IMR-90 (cell line): ENCODE results near the gene ASF1A. TPM values are rescaled to one million over a fixed set of nuclear protein-coding genes. Genes with fewer than 3 reads are reported as not detected.

Experiments used
- ATAC-seq: fragments of 200-7000 bp; cut with Tn5 transposase; 2 replicates; pipeline ENCODE4 v1.9.1; 2020; ENCODE audit warnings: low read depth, mild to moderate bottlenecking, moderate library complexity
- BruUV-seq: library from RNA; stranded (reverse); fragments of 400-500 nt; replicated peaks from 2 replicates; lab custom pipeline; 2021; lab: Mats Ljungman, UMichigan
- CTCF ChIA-PET: fragments of 300-600 bp; formaldehyde crosslinking; extraction: SDS; loops from one replicate; lab custom pipeline; 2021; ENCODE audit warnings: antibody characterized with exemption; lab: Yijun Ruan, JAX
- POLR2A ChIA-PET: fragments of 300-600 bp; sonication (Branson Sonifier 250); formaldehyde crosslinking; loops from one replicate; lab custom pipeline; 2022; ENCODE audit warnings: antibody characterized with exemption; ENCODE audit not compliant: unreplicated experiment; lab: Charles Lee
- DNase-seq: peaks from one replicate; pipeline ENCODE4 v3.0.0; 2013
- H2AFZ ChIP-seq: replicated peaks from 2 replicates; pipeline ENCODE3; 2013; ENCODE audit warnings: low read length, mild to moderate bottlenecking; ENCODE audit not compliant: poor library complexity
- H2AK5ac ChIP-seq: 2 replicates; pipeline ENCODE4 v1.6.1; 2013; ENCODE audit warnings: low read depth, low read length, inconsistent platforms
- H2AK9ac ChIP-seq: replicated peaks from 2 replicates; pipeline ENCODE3; 2013; ENCODE audit warnings: mild to moderate bottlenecking, low read depth, low read length, moderate library complexity; ENCODE audit not compliant: poor library complexity
- H2BK120ac ChIP-seq: 2 replicates; pipeline ENCODE4 v1.6.1; 2013; ENCODE audit warnings: low read depth, low read length, inconsistent platforms
- H2BK15ac ChIP-seq: 3 replicates; pipeline ENCODE4 v1.6.1; 2013; ENCODE audit warnings: low read depth, low read length, inconsistent platforms
- H2BK20ac ChIP-seq: 2 replicates; pipeline ENCODE4 v1.6.1; 2013; ENCODE audit warnings: low read depth, mild to moderate bottlenecking, inconsistent platforms, low read length, moderate library complexity
- H2BK5ac ChIP-seq: 2 replicates; pipeline ENCODE4 v1.6.1; 2013; ENCODE audit warnings: mild to moderate bottlenecking, low read depth, low read length, inconsistent platforms; ENCODE audit not compliant: poor library complexity, severe bottlenecking
- H3K14ac ChIP-seq: replicated peaks from 2 replicates; pipeline ENCODE4 v1.6.1; 2013; ENCODE audit warnings: low read depth, low read length, inconsistent platforms
- H3K18ac ChIP-seq: 2 replicates; pipeline ENCODE4 v1.6.1; 2013; ENCODE audit warnings: low read depth, low read length, control low read depth
- H3K23ac ChIP-seq: 2 replicates; pipeline ENCODE4 v1.6.1; 2013; ENCODE audit warnings: low read depth, low read length, inconsistent platforms
- H3K27ac ChIP-seq: 2 replicates; pipeline ENCODE4 v1.5.1; 2013; ENCODE audit warnings: mild to moderate bottlenecking, control low read depth, low read length; ENCODE audit not compliant: insufficient read depth
- H3K27me3 ChIP-seq: 2 replicates; pipeline ENCODE4 v1.6.1; 2013; ENCODE audit warnings: low read length; ENCODE audit not compliant: control insufficient read depth, insufficient read depth
- H3K36me3 ChIP-seq: 2 replicates; pipeline ENCODE4 v1.6.1; 2013; ENCODE audit warnings: low read length, mixed read lengths; ENCODE audit not compliant: control insufficient read depth, insufficient read depth
- H3K4ac ChIP-seq: 2 replicates; pipeline ENCODE4 v1.6.1; 2013; ENCODE audit warnings: low read depth, low read length, inconsistent platforms
- H3K4me1 ChIP-seq: 2 replicates; pipeline ENCODE4 v1.6.1; 2013; ENCODE audit warnings: low read length, mixed read lengths; ENCODE audit not compliant: control insufficient read depth, insufficient read depth
- H3K4me2 ChIP-seq: 2 replicates; pipeline ENCODE4 v1.6.1; 2013; ENCODE audit warnings: low read depth, mild to moderate bottlenecking, control low read depth, low read length, moderate library complexity
- H3K4me3 ChIP-seq: 2 replicates; pipeline ENCODE4 v1.5.1; 2013; ENCODE audit warnings: low read depth, mild to moderate bottlenecking, control low read depth, low read length, moderate library complexity; ENCODE audit not compliant: insufficient read depth
- H3K56ac ChIP-seq: 2 replicates; pipeline ENCODE4 v1.6.1; 2013; ENCODE audit warnings: low read length, inconsistent platforms; ENCODE audit not compliant: insufficient read depth; ENCODE audit errors: extremely low read depth
- H3K79me1 ChIP-seq, 2 experiments: 2 replicates each; pipeline ENCODE4 v1.6.1; 2013; ENCODE audit warnings: low read length in 2 of 2, inconsistent platforms in 1 of 2, low read depth in 1 of 2
- H3K9ac ChIP-seq: 2 replicates; pipeline ENCODE4 v1.6.1; 2013; ENCODE audit warnings: low read depth, low read length, control low read depth
- H3K9me1 ChIP-seq: 2 replicates; pipeline ENCODE4 v1.6.1; 2013; ENCODE audit warnings: low read length, inconsistent platforms; ENCODE audit not compliant: insufficient read depth
- H3K9me3 ChIP-seq: 2 replicates; pipeline ENCODE4 v1.6.1; 2013; ENCODE audit warnings: low read length; ENCODE audit not compliant: control insufficient read depth, insufficient read depth
- H4K20me1 ChIP-seq: 2 replicates; pipeline ENCODE4 v1.6.1; 2013; ENCODE audit warnings: low read length, inconsistent platforms; ENCODE audit not compliant: insufficient read depth
- H4K5ac ChIP-seq: 2 replicates; pipeline ENCODE4 v1.6.1; 2013; ENCODE audit warnings: mild to moderate bottlenecking, low read depth, low read length, control low read depth
- H4K8ac ChIP-seq, 2 experiments: 2 replicates each; pipeline ENCODE4 v1.6.1; 2013; ENCODE audit warnings: low read depth in 2 of 2, low read length in 2 of 2, control low read depth in 1 of 2, inconsistent platforms in 1 of 2
- H4K91ac ChIP-seq: 2 replicates; pipeline ENCODE4 v1.6.1; 2013; ENCODE audit warnings: low read depth, low read length, inconsistent platforms; ENCODE audit not compliant: insufficient read depth
- BHLHE40 ChIP-seq: fragments of 150-350 bp; IDR thresholded peaks from 2 replicates; pipeline ENCODE4 v1.6.1; 2016; ENCODE audit warnings: mild to moderate bottlenecking, low read depth, low read length
- CEBPB ChIP-seq: IDR thresholded peaks from 2 replicates; pipeline ENCODE4 v1.6.1; 2012; ENCODE audit warnings: low read depth, low read length, improper control_type of control experiment
- CHD1 ChIP-seq: IDR thresholded peaks from 2 replicates; pipeline ENCODE4 v1.6.1; 2012; ENCODE audit warnings: low read depth, low read length, improper control_type of control experiment
- CTCF ChIP-seq: conservative IDR thresholded peaks from 2 replicates; pipeline ENCODE4 v1.5.1; 2012; ENCODE audit warnings: mild to moderate bottlenecking, low read depth, low read length, improper control_type of control experiment
- FOS ChIP-seq: fragments of 150-350 bp; IDR thresholded peaks from 2 replicates; pipeline ENCODE4 v1.6.1; 2016; ENCODE audit warnings: low read depth, low read length
- MAFK ChIP-seq: IDR thresholded peaks from 2 replicates; pipeline ENCODE4 v1.6.1; 2012; ENCODE audit warnings: low read depth, low read length, improper control_type of control experiment
- MAZ ChIP-seq: IDR thresholded peaks from 2 replicates; pipeline ENCODE4 v1.6.1; 2012; ENCODE audit warnings: low read depth, mild to moderate bottlenecking, low read length, improper control_type of control experiment, moderate library complexity, borderline replicate concordance
- MXI1 ChIP-seq: IDR thresholded peaks from 2 replicates; pipeline ENCODE4 v1.6.1; 2012; ENCODE audit warnings: low read depth, mild to moderate bottlenecking, low read length, moderate library complexity, borderline replicate concordance
- NFE2L2 ChIP-seq: fragments of 150-350 bp; IDR thresholded peaks from 2 replicates; pipeline ENCODE4 v1.6.1; 2016; ENCODE audit warnings: low read depth, mild to moderate bottlenecking, low read length
- POLR2A ChIP-seq: IDR thresholded peaks from 2 replicates; pipeline ENCODE4 v1.6.1; 2012; ENCODE audit warnings: mild to moderate bottlenecking, low read depth, low read length
- RAD21 ChIP-seq: IDR thresholded peaks from 2 replicates; pipeline ENCODE4 v1.6.1; 2012; ENCODE audit warnings: low read length, improper control_type of control experiment
- RCOR1 ChIP-seq: IDR thresholded peaks from 2 replicates; pipeline ENCODE4 v1.6.1; 2012; ENCODE audit warnings: mild to moderate bottlenecking, low read length, improper control_type of control experiment; ENCODE audit not compliant: insufficient replicate concordance
- RFX5 ChIP-seq: IDR thresholded peaks from 2 replicates; pipeline ENCODE4 v1.8.0; 2012; ENCODE audit warnings: low read depth, mild to moderate bottlenecking, low read length, moderate library complexity
- SMC3 ChIP-seq: fragments of 150-350 bp; IDR thresholded peaks from 2 replicates; pipeline ENCODE4 v1.6.1; 2016; ENCODE audit warnings: low read depth, mild to moderate bottlenecking, antibody characterized with exemption, low read length, moderate library complexity
- USF2 ChIP-seq: fragments of 150-350 bp; IDR thresholded peaks from 2 replicates; pipeline ENCODE4 v1.6.1; 2017; ENCODE audit warnings: mild to moderate bottlenecking, antibody characterized with exemption, low read length, low read depth
- WGBS, 2 experiments: methylation state at CpG; one replicate each; pipeline versions ENCODE4 v1.1.5 to v1.1.7; 2013; ENCODE audit warnings: missing lambda C conversion rate in 2 of 2; ENCODE audit not compliant: insufficient read length in 1 of 2; ENCODE audit errors: extremely low coverage in 2 of 2; 5-methylcytosine and 5-hydroxymethylcytosine counted together
- dilution Hi-C: fragments of 300-500 bp; cut with HindIII; formaldehyde crosslinking; loops from one replicate; pipeline ENCODE4 v1.14.3; 2018; ENCODE audit warnings: low sequenced_read_pairs; ENCODE audit not compliant: unreplicated experiment
- in situ Hi-C: fragments of 300-500 bp; cut with MboI; formaldehyde crosslinking; loops from 3 replicates; pipeline ENCODE4 v1.14.3; 2019; ENCODE audit warnings: low sequenced_read_pairs, inconsistent platforms, mixed read lengths
- intact Hi-C: fragments of 100-400 bp; cut with micrococcal nuclease; formaldehyde crosslinking; loops from 2 replicates; pipeline ENCODE4 v1.10.0; 2022
- polyA plus RNA-seq, 3 experiments: library from polyadenylated mRNA; depleted of rRNA; stranded (reverse); fragments of >200 nt; gene quantifications; 2 replicates each; pipeline ENCODE4 v1.2.3, GENCODE V29; 2012; ENCODE audit warnings: low replicate concordance in 1 of 3
- total RNA-seq: library from RNA; depleted of rRNA; stranded (reverse); fragments of >200 nt; gene quantifications from 2 replicates; pipeline ENCODE4 v1.2.3, GENCODE V29; 2012
- TF ChIP-seq, protein P1 (sequence below): fragments of 150-350 bp; IDR thresholded peaks from 2 replicates; pipeline ENCODE4 v1.6.1; 2016; ENCODE audit warnings: low read depth, mild to moderate bottlenecking, low read length, moderate library complexity, borderline replicate concordance

ASF1A gene
- total and polyA plus RNA-seq, 2 of the 4 experiments (the other 2 are of a cell fraction): 10.1 to 11.1 TPM

- no TSS peak for BruUV-seq
- no peak overlapping the region for H4K8ac ChIP-seq
- WGBS, 2 experiments: 13% methylated on average over 1 of the region's 3 CpGs; no CpG with 5 or more reads in 1 of the 2 experiments
- ChIA-PET POLR2A (no interaction called here), CTCF (no interaction called here)
- H2AFZ ChIP-seq: no peak overlapping the region
- DNase-seq: no peak
- no peak overlapping the region for H3K9ac ChIP-seq
- H3K14ac ChIP-seq: no peak overlapping the region
- peaks cover 8% of the 10 kb centered on the region; the same call in 1 of the 2 replicates for H3K9me1 ChIP-seq
- no peaks in the 10 kb centered on the region for H3K4me1 ChIP-seq
- H3K27ac ChIP-seq: no peak overlapping the region
- no peak overlapping the region for H2BK120ac ChIP-seq
- ATAC-seq: no peak
- H3K23ac ChIP-seq: no peak overlapping the region
- no peak overlapping the region for H3K4me3 ChIP-seq
- no peak overlapping the region for H2BK15ac ChIP-seq
- no peak overlapping the region for H2BK5ac ChIP-seq
- H3K4me2 ChIP-seq: no peak overlapping the region
- no peak overlapping the region for H2BK20ac ChIP-seq
- H3K4ac ChIP-seq: no peak overlapping the region
- H3K9me3 ChIP-seq: no peaks in the 10 kb centered on the region
- H3K56ac ChIP-seq: no peak overlapping the region
- intact Hi-C loops: no loop called here
- H4K5ac ChIP-seq: no peak overlapping the region
- peaks cover 3 to 4% of the 10 kb centered on the region in 2 experiments; a peak in 2 of 4 replicates for H3K79me1 ChIP-seq
- H2AK5ac ChIP-seq: no peak overlapping the region
- no peaks in the 10 kb centered on the region for H4K20me1 ChIP-seq
- in situ Hi-C loops: no loop called here
- H2AK9ac ChIP-seq: no peak overlapping the region
- no peaks in the 10 kb centered on the region for H3K27me3 ChIP-seq
- TF ChIP-seq CTCF (no peak), RCOR1 (no peak), USF2 (no peak), MAZ (no peak), BHLHE40 (no peak), NFE2L2 (no peak), RAD21 (no peak), RFX5 (no peak), MXI1 (no peak), POLR2A (no peak), CEBPB (no peak), SMC3 (no peak), FOS (no peak), CHD1 (no peak), MAFK (no peak)
- TF ChIP-seq, protein P1, sequence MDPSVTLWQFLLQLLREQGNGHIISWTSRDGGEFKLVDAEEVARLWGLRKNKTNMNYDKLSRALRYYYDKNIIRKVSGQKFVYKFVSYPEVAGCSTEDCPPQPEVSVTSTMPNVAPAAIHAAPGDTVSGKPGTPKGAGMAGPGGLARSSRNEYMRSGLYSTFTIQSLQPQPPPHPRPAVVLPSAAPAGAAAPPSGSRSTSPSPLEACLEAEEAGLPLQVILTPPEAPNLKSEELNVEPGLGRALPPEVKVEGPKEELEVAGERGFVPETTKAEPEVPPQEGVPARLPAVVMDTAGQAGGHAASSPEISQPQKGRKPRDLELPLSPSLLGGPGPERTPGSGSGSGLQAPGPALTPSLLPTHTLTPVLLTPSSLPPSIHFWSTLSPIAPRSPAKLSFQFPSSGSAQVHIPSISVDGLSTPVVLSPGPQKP: no peak
- H3K36me3 ChIP-seq: no peaks in the 10 kb centered on the region
- H3K18ac ChIP-seq: no peak overlapping the region
- H4K91ac ChIP-seq: no peak overlapping the region
- dilution Hi-C loops: no loop called here
Observed at GRCh38 chr6:118859517-118860064, 34.4 kb upstream of the ASF1A start.
